ENCODE results near the gene ATP6V1G3.

Gene ATP6V1G3

GRCh38 chr1:198499588-198499987 is 40.9 kb downstream of the ATP6V1G3 start:
- Histone ChIP-seq H3K27ac (no peak overlapping the region), H2AFZ (ENCODE audit: low read depth) (no peak overlapping the region), H3K4me1 (ENCODE audit: low read depth, poor library complexity, severe bottlenecking) (peaks cover 7% of the 10 kb centered on the region), H3K4me3 (IDR thresholded peaks at IDR 0.05; ENCODE audit: insufficient read depth, low read depth, low read length) (no peak overlapping the region), H4K20me1 (ENCODE audit: insufficient read depth) (no peaks in the 10 kb centered on the region), H3K79me2 (ENCODE audit: insufficient read depth, low read depth) (no peaks in the 10 kb centered on the region), H3K36me3 (ENCODE audit: insufficient read depth) (no peaks in the 10 kb centered on the region), H3K4me2 (no peak overlapping the region), H3K27me3 (ENCODE audit: insufficient read depth, low read depth) (no peaks in the 10 kb centered on the region), H3K9ac (no peak overlapping the region)
- TF ChIP-seq CTCF (conservative IDR thresholded peaks at IDR 0.05; ENCODE audit: low read depth, low read length), result no peak

- Histone ChIP-seq H3K27ac (no peak overlapping the region), H3K4me1 (ENCODE audit: low read depth, poor library complexity, severe bottlenecking) (peaks cover 7% of the 10 kb centered on the region)
- no peak for TF ChIP-seq CTCF (conservative IDR thresholded peaks at IDR 0.05; ENCODE audit: low read depth, low read length)
Measured at GRCh38 chr1:198498881-198499280, 41.6 kb downstream of the ATP6V1G3 start.

GRCh38 chr1:198498103-198498385 is 42.4 kb downstream of the ATP6V1G3 start:
- H3K4me1 ChIP-seq (ENCODE audit: low read depth, poor library complexity, severe bottlenecking), result peaks cover 7% of the 10 kb centered on the region
- no peaks in the 10 kb centered on the region for H3K79me2 ChIP-seq (ENCODE audit: insufficient read depth, low read depth)
- H3K4me2 ChIP-seq, result no peak overlapping the region
- no peaks in the 10 kb centered on the region for H3K36me3 ChIP-seq (ENCODE audit: insufficient read depth)
- H3K4me3 ChIP-seq (IDR thresholded peaks at IDR 0.05; ENCODE audit: insufficient read depth, low read depth, low read length), result no peak overlapping the region
- no peak overlapping the region for H3K27ac ChIP-seq
- no peak overlapping the region for H2AFZ ChIP-seq (ENCODE audit: low read depth)
- H3K27me3 ChIP-seq (ENCODE audit: insufficient read depth, low read depth), result no peaks in the 10 kb centered on the region
- TF ChIP-seq CTCF (conservative IDR thresholded peaks at IDR 0.05; ENCODE audit: low read depth, low read length), result no peak
- no peaks in the 10 kb centered on the region for H4K20me1 ChIP-seq (ENCODE audit: insufficient read depth)
- no peak overlapping the region for H3K9ac ChIP-seq

More at GRCh38 chr1:198498881-198499280, 41.6 kb downstream of the ATP6V1G3 start:
- Histone ChIP-seq H3K36me3 (ENCODE audit: insufficient read depth) (no peaks in the 10 kb centered on the region), H3K4me2 (no peak overlapping the region), H3K9ac (no peak overlapping the region), H3K4me3 (IDR thresholded peaks at IDR 0.05; ENCODE audit: insufficient read depth, low read depth, low read length) (no peak overlapping the region), H3K27me3 (ENCODE audit: insufficient read depth, low read depth) (no peaks in the 10 kb centered on the region), H4K20me1 (ENCODE audit: insufficient read depth) (no peaks in the 10 kb centered on the region), H3K79me2 (ENCODE audit: insufficient read depth, low read depth) (no peaks in the 10 kb centered on the region), H2AFZ (ENCODE audit: low read depth) (no peak overlapping the region)

GRCh38 chr1:198497326-198498102 is 43.0 kb downstream of the ATP6V1G3 start:
- Histone ChIP-seq H3K27me3 (ENCODE audit: insufficient read depth, low read depth) (no peaks in the 10 kb centered on the region), H3K4me3 (IDR thresholded peaks at IDR 0.05; ENCODE audit: insufficient read depth, low read depth, low read length) (no peak overlapping the region), H3K79me2 (ENCODE audit: insufficient read depth, low read depth) (no peaks in the 10 kb centered on the region), H3K9ac (no peak overlapping the region), H4K20me1 (ENCODE audit: insufficient read depth) (no peaks in the 10 kb centered on the region), H3K4me2 (no peak overlapping the region), H3K4me1 (ENCODE audit: low read depth, poor library complexity, severe bottlenecking) (peaks cover 7% of the 10 kb centered on the region), H2AFZ (ENCODE audit: low read depth) (no peak overlapping the region), H3K36me3 (ENCODE audit: insufficient read depth) (no peaks in the 10 kb centered on the region), H3K27ac (no peak overlapping the region)
- TF ChIP-seq CTCF (conservative IDR thresholded peaks at IDR 0.05; ENCODE audit: low read depth, low read length), result no peak

All from KMS-11 (cell line).